ENCODE results near the gene NBR1.
"Not testable (repeated sequence)": the region's sequence is repeated elsewhere in the genome, so short reads cannot be mapped to it uniquely, and the experiment has no call there.

NBR1 gene

DNA sequence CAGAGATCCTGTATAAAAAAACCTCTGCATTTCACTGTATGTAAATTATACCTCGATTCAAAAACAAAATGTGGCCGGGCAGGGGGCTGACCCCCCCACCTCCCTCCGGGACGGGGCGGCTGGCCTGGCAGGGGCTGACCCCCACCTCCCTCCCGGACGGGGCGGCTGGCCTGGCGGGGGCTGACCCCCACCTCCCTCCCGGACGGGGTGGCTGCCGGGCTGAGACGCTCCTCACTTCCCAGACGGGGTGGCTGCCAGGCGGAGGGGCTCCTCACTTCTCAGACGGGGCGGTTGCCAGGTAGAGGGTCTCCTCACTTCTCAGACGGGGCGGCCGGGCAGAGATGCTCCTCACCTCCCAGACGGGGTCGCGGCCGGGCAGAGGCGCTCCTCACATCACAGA, 11.8 kb upstream of the NBR1 start:
- not testable (repeated sequence) for H3K4me1 ChIP-seq (ENCODE audit: control insufficient read depth, insufficient read depth, low read depth, low read length); H2BK120ac ChIP-seq (ENCODE audit: low read depth, low read length); H2AK5ac ChIP-seq (ENCODE audit: low read length, severe bottlenecking); H3K14ac ChIP-seq (ENCODE audit: low read length in 2 of 2); H3K18ac ChIP-seq (ENCODE audit: low read depth in 1 of 2, low read length in 2 of 2); DNase-seq; H2BK15ac ChIP-seq (ENCODE audit: low read depth, poor library complexity, severe bottlenecking); H3K9ac ChIP-seq (ENCODE audit: low read length); H3K9me3 ChIP-seq (ENCODE audit: control insufficient read depth, low read length); H3K27ac ChIP-seq (ENCODE audit: low read length, poor library complexity, severe bottlenecking); H3K4ac ChIP-seq (ENCODE audit: low read depth in 1 of 2, low read length in 2 of 2); H2AFZ ChIP-seq (ENCODE audit: low read depth, low read length); H2BK5ac ChIP-seq (ENCODE audit: low read depth, low read length, poor library complexity, severe bottlenecking); H3K27me3 ChIP-seq (ENCODE audit: control insufficient read depth in 1 of 2, insufficient read depth in 1 of 2, low read length in 2 of 2); H3K4me3 ChIP-seq (ENCODE audit: insufficient read depth in 1 of 2, low read depth in 1 of 2, low read length in 2 of 2); H2BK12ac ChIP-seq (ENCODE audit: low read length in 2 of 2); H3K23ac ChIP-seq (ENCODE audit: low read length in 2 of 2); H4K91ac ChIP-seq (ENCODE audit: low read length); H3K4me2 ChIP-seq (ENCODE audit: low read length, poor library complexity, severe bottlenecking); H3K79me1 ChIP-seq (replicated peaks; ENCODE audit: low read length, poor library complexity, severe bottlenecking); H4K8ac ChIP-seq (ENCODE audit: low read length)
- peaks cover 4 to 21% of the 10 kb centered on the region in 2 experiments for H3K36me3 ChIP-seq (ENCODE audit: control insufficient read depth in 1 of 2, insufficient read depth in 2 of 2, low read depth in 1 of 2, low read length in 2 of 2)
- 96% methylated on average over 7 of the region's 25 CpGs for WGBS

- H4K91ac ChIP-seq (ENCODE audit: low read length); H3K18ac ChIP-seq (ENCODE audit: low read depth in 1 of 2, low read length in 2 of 2); DNase-seq; H3K9ac ChIP-seq (ENCODE audit: low read length); H3K4ac ChIP-seq (ENCODE audit: low read depth in 1 of 2, low read length in 2 of 2); H2BK15ac ChIP-seq (ENCODE audit: low read depth, poor library complexity, severe bottlenecking); H3K79me1 ChIP-seq (replicated peaks; ENCODE audit: low read length, poor library complexity, severe bottlenecking); H3K4me2 ChIP-seq (ENCODE audit: low read length, poor library complexity, severe bottlenecking); H3K9me3 ChIP-seq (ENCODE audit: control insufficient read depth, low read length); H2AK5ac ChIP-seq (ENCODE audit: low read length, severe bottlenecking); H3K27ac ChIP-seq (ENCODE audit: low read length, poor library complexity, severe bottlenecking); H2BK5ac ChIP-seq (ENCODE audit: low read depth, low read length, poor library complexity, severe bottlenecking); H2AFZ ChIP-seq (ENCODE audit: low read depth, low read length); H2BK12ac ChIP-seq (ENCODE audit: low read length in 2 of 2); H3K23ac ChIP-seq (ENCODE audit: low read length in 2 of 2); H3K4me1 ChIP-seq (ENCODE audit: control insufficient read depth, insufficient read depth, low read depth, low read length); H3K4me3 ChIP-seq (ENCODE audit: insufficient read depth in 1 of 2, low read depth in 1 of 2, low read length in 2 of 2); H3K14ac ChIP-seq (ENCODE audit: low read length in 2 of 2); H3K27me3 ChIP-seq (ENCODE audit: control insufficient read depth in 1 of 2, insufficient read depth in 1 of 2, low read length in 2 of 2); H4K8ac ChIP-seq (ENCODE audit: low read length); H2BK120ac ChIP-seq (ENCODE audit: low read depth, low read length): not testable (repeated sequence)
- H3K36me3 ChIP-seq (ENCODE audit: control insufficient read depth in 1 of 2, insufficient read depth in 2 of 2, low read depth in 1 of 2, low read length in 2 of 2): peaks cover 4 to 25% of the 10 kb centered on the region in 2 experiments
- 96% methylated on average over 5 of the region's 8 CpGs for WGBS
Observed at GRCh38 chr17:43159957-43160356, 11.1 kb upstream of the NBR1 start.

DNA sequence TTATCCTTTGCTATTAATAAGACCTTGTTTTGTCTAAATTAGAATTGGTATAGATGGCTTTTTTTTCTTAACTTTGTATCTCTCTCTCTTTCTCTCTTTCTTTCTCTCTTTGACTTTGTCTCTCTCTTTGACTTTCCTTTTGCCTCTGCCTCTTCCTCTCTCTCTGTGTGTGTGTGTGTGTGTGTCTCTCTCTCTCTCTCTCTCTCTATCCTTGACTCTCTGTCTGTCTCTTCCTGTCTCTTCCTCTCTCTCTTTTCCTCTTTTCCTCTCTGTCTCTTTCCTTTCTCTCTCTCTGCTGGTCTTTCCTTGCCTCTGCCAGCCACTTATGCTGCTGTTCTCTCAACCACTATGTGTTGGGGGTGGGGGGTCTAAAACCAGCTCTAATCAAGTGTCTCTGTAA, 5.0 kb upstream of the NBR1 start:
- not testable (repeated sequence) for H2BK15ac ChIP-seq (ENCODE audit: low read depth, poor library complexity, severe bottlenecking); H2BK120ac ChIP-seq (ENCODE audit: low read depth, low read length); DNase-seq; H3K27ac ChIP-seq (ENCODE audit: low read length, poor library complexity, severe bottlenecking); H3K4me3 ChIP-seq (ENCODE audit: insufficient read depth in 1 of 2, low read depth in 1 of 2, low read length in 2 of 2); H3K14ac ChIP-seq (ENCODE audit: low read length in 2 of 2); H3K18ac ChIP-seq (ENCODE audit: low read depth in 1 of 2, low read length in 2 of 2); H2AFZ ChIP-seq (ENCODE audit: low read depth, low read length); H3K23ac ChIP-seq (ENCODE audit: low read length in 2 of 2); H3K4me1 ChIP-seq (ENCODE audit: control insufficient read depth, insufficient read depth, low read depth, low read length); H2BK5ac ChIP-seq (ENCODE audit: low read depth, low read length, poor library complexity, severe bottlenecking); H3K27me3 ChIP-seq (ENCODE audit: control insufficient read depth in 1 of 2, insufficient read depth in 1 of 2, low read length in 2 of 2); H2BK12ac ChIP-seq (ENCODE audit: low read length in 2 of 2); H2AK5ac ChIP-seq (ENCODE audit: low read length, severe bottlenecking); H3K9me3 ChIP-seq (ENCODE audit: control insufficient read depth, low read length); H3K4ac ChIP-seq (ENCODE audit: low read depth in 1 of 2, low read length in 2 of 2); H3K4me2 ChIP-seq (ENCODE audit: low read length, poor library complexity, severe bottlenecking); H4K8ac ChIP-seq (ENCODE audit: low read length); H3K9ac ChIP-seq (ENCODE audit: low read length); H4K91ac ChIP-seq (ENCODE audit: low read length)
- H3K79me1 ChIP-seq (replicated peaks; ENCODE audit: low read length, poor library complexity, severe bottlenecking): peaks cover 11% of the 10 kb centered on the region
- peaks cover 4 to 11% of the 10 kb centered on the region in 2 experiments for H3K36me3 ChIP-seq (ENCODE audit: control insufficient read depth in 1 of 2, insufficient read depth in 2 of 2, low read depth in 1 of 2, low read length in 2 of 2)

GRCh38 chr17:43169561-43170139, 1.4 kb upstream of the NBR1 start:
- H3K27me3 ChIP-seq (ENCODE audit: control insufficient read depth in 1 of 2, insufficient read depth in 1 of 2, low read length in 2 of 2): no peaks in the 10 kb centered on the region
- peak overlapping the region in 1 of 2 experiments; percentile 6 for H2BK12ac ChIP-seq (ENCODE audit: low read length in 2 of 2)
- H3K4me1 ChIP-seq (ENCODE audit: control insufficient read depth, insufficient read depth, low read depth, low read length): peaks cover 11% of the 10 kb centered on the region

More at GRCh38 chr17:43169561-43170139, 1.4 kb upstream of the NBR1 start:
- under 1% methylated on average over 29 of the region's 29 CpGs for WGBS
- Histone ChIP-seq H3K9me3 (ENCODE audit: control insufficient read depth, low read length) (no peaks in the 10 kb centered on the region), H3K79me1 (replicated peaks; ENCODE audit: low read length, poor library complexity, severe bottlenecking) (peaks cover 11% of the 10 kb centered on the region), H3K4me3 (ENCODE audit: insufficient read depth in 1 of 2, low read depth in 1 of 2, low read length in 2 of 2) (peak overlapping the region; percentile 88 to 92), H3K27ac (ENCODE audit: low read length, poor library complexity, severe bottlenecking) (peak overlapping the region; percentile 34), H4K8ac (ENCODE audit: low read length) (peak overlapping the region; percentile 52), H3K36me3 (ENCODE audit: control insufficient read depth in 1 of 2, insufficient read depth in 2 of 2, low read depth in 1 of 2, low read length in 2 of 2) (peaks cover 3 to 4% of the 10 kb centered on the region in 2 experiments), H3K18ac (ENCODE audit: low read depth in 1 of 2, low read length in 2 of 2) (peak overlapping the region in 1 of 2 experiments; percentile 85), H2AFZ (ENCODE audit: low read depth, low read length) (peak overlapping the region; percentile 97), H3K4ac (ENCODE audit: low read depth in 1 of 2, low read length in 2 of 2) (no peak overlapping the region), H2AK5ac (ENCODE audit: low read length, severe bottlenecking) (no peak overlapping the region), H3K14ac (ENCODE audit: low read length in 2 of 2) (no peak overlapping the region), H2BK5ac (ENCODE audit: low read depth, low read length, poor library complexity, severe bottlenecking) (no peak overlapping the region), H4K91ac (ENCODE audit: low read length) (peak overlapping the region; percentile 34), H2BK120ac (ENCODE audit: low read depth, low read length) (no peak overlapping the region), H3K23ac (ENCODE audit: low read length in 2 of 2) (peak overlapping the region in 1 of 2 experiments; percentile 70), H3K9ac (ENCODE audit: low read length) (peak overlapping the region; percentile 99), H3K4me2 (ENCODE audit: low read length, poor library complexity, severe bottlenecking) (peak overlapping the region; percentile 98), H2BK15ac (ENCODE audit: low read depth, poor library complexity, severe bottlenecking) (no peak overlapping the region)
- peak; percentile 82 for DNase-seq
